OCI-LY1 (cell line): ENCODE data around the gene CDK5R1.

Experiments used
- H2AFZ ChIP-seq: fragments of 200-600 bp; sonication (generic), shearing (Covaris generic); 2 replicates; pipeline ENCODE4 v1.6.0; 2014; ENCODE audit warnings: antibody characterized with exemption, mild to moderate bottlenecking, low read length
- H3F3A ChIP-seq: fragments of 200-600 bp; sonication (generic), shearing (Covaris generic); 2 replicates; pipeline ENCODE4 v1.6.0; 2014; ENCODE audit warnings: mild to moderate bottlenecking, antibody characterized with exemption, low read length, moderate library complexity; ENCODE audit not compliant: insufficient read depth
- H3K27ac ChIP-seq: fragments of 200-600 bp; sonication (generic); 2 replicates; pipeline ENCODE4 v1.5.1; 2014; ENCODE audit warnings: low read length, mixed run types, mild to moderate bottlenecking, low read depth; ENCODE audit not compliant: poor library complexity, severe bottlenecking
- H3K27me3 ChIP-seq: fragments of 200-600 bp; sonication (generic); 2 replicates; pipeline ENCODE4 v1.6.0; 2014; ENCODE audit warnings: antibody characterized with exemption, mild to moderate bottlenecking, low read length, moderate library complexity; ENCODE audit not compliant: insufficient read depth
- H3K36me3 ChIP-seq: fragments of 200-600 bp; sonication (generic); 2 replicates; pipeline ENCODE4 v1.6.1; 2014; ENCODE audit warnings: mild to moderate bottlenecking, antibody characterized with exemption, low read length, moderate library complexity, mixed read lengths; ENCODE audit not compliant: insufficient read depth
- H3K4me1 ChIP-seq: fragments of 200-600 bp; sonication (generic); 2 replicates; pipeline ENCODE4 v1.5.1; 2014; ENCODE audit warnings: mild to moderate bottlenecking, low read length, moderate library complexity; ENCODE audit not compliant: insufficient read depth, severe bottlenecking
- H3K4me2 ChIP-seq: fragments of 200-600 bp; sonication (generic), shearing (Covaris generic); 2 replicates; pipeline ENCODE4 v1.6.1; 2014; ENCODE audit warnings: low read length
- H3K4me3 ChIP-seq: fragments of 200-600 bp; sonication (generic); 2 replicates; pipeline ENCODE4 v1.5.1; 2014; ENCODE audit warnings: low read length, low read depth, mild to moderate bottlenecking, mixed read lengths; ENCODE audit not compliant: poor library complexity, severe bottlenecking
- H3K79me2 ChIP-seq: fragments of 200-600 bp; shearing (Covaris generic); 2 replicates; pipeline ENCODE4 v1.6.1; 2016; ENCODE audit warnings: mixed run types, low read length, mixed read lengths; ENCODE audit not compliant: insufficient read depth
- H3K9ac ChIP-seq: fragments of 200-600 bp; sonication (generic), shearing (Covaris generic); 2 replicates; pipeline ENCODE4 v1.6.1; 2014; ENCODE audit warnings: mild to moderate bottlenecking, low read length, mixed read lengths
- H3K9me2 ChIP-seq: fragments of 200-600 bp; sonication (generic), shearing (Covaris generic); 2 replicates; pipeline ENCODE4 v1.6.1; 2014; ENCODE audit warnings: low read depth, mild to moderate bottlenecking, low read length, mixed read lengths
- H3K9me3 ChIP-seq: fragments of 200-600 bp; shearing (Covaris generic); 2 replicates; pipeline ENCODE4 v1.6.1; 2014; ENCODE audit warnings: low read length, mixed read lengths
- H4K20me1 ChIP-seq: fragments of 200-600 bp; sonication (generic), shearing (Covaris generic); 2 replicates; pipeline ENCODE4 v1.6.0; 2016; ENCODE audit warnings: mild to moderate bottlenecking, low read length; ENCODE audit not compliant: insufficient read depth
- EZH2 ChIP-seq: fragments of 200-600 bp; sonication (generic), shearing (Covaris generic); IDR thresholded peaks from 2 replicates; pipeline ENCODE4 v1.8.0; 2017; ENCODE audit warnings: borderline replicate concordance, mixed run types, mild to moderate bottlenecking, antibody characterized with exemption, low read length, moderate library complexity, mixed read lengths
- TF ChIP-seq, protein P1 (sequence below): fragments of 200-600 bp; sonication (generic), shearing (Covaris generic); IDR thresholded peaks from 2 replicates; pipeline ENCODE4 v1.5.1; 2017; ENCODE audit warnings: mild to moderate bottlenecking, antibody characterized with exemption, low read length, moderate library complexity, mixed read lengths

CDK5R1 gene

DNA sequence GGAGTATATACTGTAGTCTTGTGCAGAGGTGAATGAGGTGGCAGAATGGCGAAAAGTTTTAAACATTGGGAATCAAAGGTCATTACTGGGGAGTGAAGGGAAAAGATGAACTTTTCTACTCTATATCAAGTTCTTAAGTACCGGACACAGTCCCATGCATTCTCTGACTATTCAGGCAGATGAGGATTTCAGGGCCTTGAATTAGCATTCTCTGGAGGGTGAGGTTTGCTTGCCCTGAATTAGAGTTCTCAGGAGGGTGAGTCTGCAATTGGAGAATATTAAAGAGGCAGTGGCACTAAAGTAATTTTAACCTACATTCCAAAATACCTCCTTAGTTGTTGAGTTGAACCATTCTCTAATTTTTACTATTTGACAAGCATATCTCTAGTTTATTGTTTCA is 33.4 kb upstream of the CDK5R1 start:
- peaks cover 39% of the 10 kb centered on the region for H3K79me2 ChIP-seq
- no peaks in the 10 kb centered on the region for H3K4me1 ChIP-seq
- H3K27me3 ChIP-seq, result no peaks in the 10 kb centered on the region
- H3K4me3 ChIP-seq, result no peak overlapping the region
- H3K9me3 ChIP-seq, result no peaks in the 10 kb centered on the region
- no peaks in the 10 kb centered on the region for H3K9me2 ChIP-seq
- H3K36me3 ChIP-seq, result peaks cover 96% of the 10 kb centered on the region
- H2AFZ ChIP-seq, result no peak overlapping the region
- 0 out of 2 replicates have a peak, but pooled peaks cover 3% of the 10 kb centered on the region for H4K20me1 ChIP-seq
- H3K4me2 ChIP-seq, result no peak overlapping the region
- no peaks in the 10 kb centered on the region for H3F3A ChIP-seq
- H3K9ac ChIP-seq, result no peak overlapping the region
- no peak for TF ChIP-seq EZH2
- TF ChIP-seq, protein P1, sequence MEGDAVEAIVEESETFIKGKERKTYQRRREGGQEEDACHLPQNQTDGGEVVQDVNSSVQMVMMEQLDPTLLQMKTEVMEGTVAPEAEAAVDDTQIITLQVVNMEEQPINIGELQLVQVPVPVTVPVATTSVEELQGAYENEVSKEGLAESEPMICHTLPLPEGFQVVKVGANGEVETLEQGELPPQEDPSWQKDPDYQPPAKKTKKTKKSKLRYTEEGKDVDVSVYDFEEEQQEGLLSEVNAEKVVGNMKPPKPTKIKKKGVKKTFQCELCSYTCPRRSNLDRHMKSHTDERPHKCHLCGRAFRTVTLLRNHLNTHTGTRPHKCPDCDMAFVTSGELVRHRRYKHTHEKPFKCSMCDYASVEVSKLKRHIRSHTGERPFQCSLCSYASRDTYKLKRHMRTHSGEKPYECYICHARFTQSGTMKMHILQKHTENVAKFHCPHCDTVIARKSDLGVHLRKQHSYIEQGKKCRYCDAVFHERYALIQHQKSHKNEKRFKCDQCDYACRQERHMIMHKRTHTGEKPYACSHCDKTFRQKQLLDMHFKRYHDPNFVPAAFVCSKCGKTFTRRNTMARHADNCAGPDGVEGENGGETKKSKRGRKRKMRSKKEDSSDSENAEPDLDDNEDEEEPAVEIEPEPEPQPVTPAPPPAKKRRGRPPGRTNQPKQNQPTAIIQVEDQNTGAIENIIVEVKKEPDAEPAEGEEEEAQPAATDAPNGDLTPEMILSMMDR, result no peak
- no peak overlapping the region for H3K27ac ChIP-seq

DNA sequence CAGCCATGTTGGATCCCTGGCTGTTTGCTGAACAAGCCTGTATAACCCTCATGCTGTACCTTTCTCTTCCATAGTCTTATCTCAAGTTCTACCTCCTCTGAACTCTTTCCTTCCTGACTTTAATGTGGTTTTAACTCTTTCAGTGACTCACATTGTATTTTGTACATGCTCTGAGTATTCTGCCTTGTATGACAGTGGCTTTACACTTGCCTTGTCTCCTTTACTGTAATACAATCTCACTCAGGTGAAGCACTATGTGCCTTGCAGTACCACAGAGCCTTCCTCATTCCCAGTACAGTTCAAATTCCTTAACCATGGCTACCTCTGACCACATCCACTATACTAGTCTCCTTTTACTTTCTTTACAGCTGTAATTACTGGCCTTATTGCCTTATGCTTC is 28.4 kb upstream of the CDK5R1 start:
- Histone ChIP-seq H2AFZ (no peak overlapping the region), H3K4me2 (no peak overlapping the region), H3K27me3 (no peaks in the 10 kb centered on the region), H3K36me3 (peaks cover 86% of the 10 kb centered on the region), H3K9ac (no peak overlapping the region), H3K4me1 (no peaks in the 10 kb centered on the region), H3K4me3 (no peak overlapping the region), H3K79me2 (peaks cover 13% of the 10 kb centered on the region; the same call in 1 of the 2 replicates), H3F3A (no peaks in the 10 kb centered on the region), H3K27ac (no peak overlapping the region), H3K9me3 (no peaks in the 10 kb centered on the region), H3K9me2 (no peaks in the 10 kb centered on the region), H4K20me1 (no peaks in the 10 kb centered on the region)
- no peak for TF ChIP-seq EZH2
- TF ChIP-seq, protein P1, result no peak

DNA sequence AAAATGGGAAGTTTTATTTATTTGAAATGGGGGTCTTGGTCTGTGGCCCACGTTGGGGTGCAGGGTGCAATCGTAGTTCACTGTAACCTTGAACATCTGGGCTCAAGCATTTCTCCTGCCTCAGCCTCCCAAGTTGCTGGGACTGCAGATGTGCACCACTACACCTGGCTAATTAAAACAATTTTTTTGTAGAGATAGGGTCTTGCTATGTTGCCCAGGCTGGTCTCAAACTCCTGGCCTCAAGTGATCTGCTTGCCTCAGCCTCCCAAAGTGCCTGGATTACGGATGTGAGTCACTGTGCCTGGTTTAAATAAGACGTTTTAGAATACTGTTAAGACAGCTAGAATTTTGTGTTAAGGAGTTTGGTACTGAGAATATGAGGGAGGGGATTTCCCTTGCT is 26.7 kb upstream of the CDK5R1 start:
- Histone ChIP-seq H3K9ac (no peak overlapping the region), H3K36me3 (peaks cover 83% of the 10 kb centered on the region), H3K4me2 (no peak overlapping the region), H3K9me3 (no peaks in the 10 kb centered on the region), H3K4me1 (no peaks in the 10 kb centered on the region), H3F3A (no peaks in the 10 kb centered on the region), H4K20me1 (no peaks in the 10 kb centered on the region), H3K27me3 (no peaks in the 10 kb centered on the region), H3K9me2 (no peaks in the 10 kb centered on the region), H3K27ac (no peak overlapping the region), H3K79me2 (peaks cover 8% of the 10 kb centered on the region; the same call in 1 of the 2 replicates), H3K4me3 (no peak overlapping the region), H2AFZ (no peak overlapping the region)
- TF ChIP-seq EZH2, result no peak
- TF ChIP-seq, protein P1, result no peak
